ENCODE results near the gene FBXO24. TPM values are rescaled to one million over a fixed set of nuclear protein-coding genes. Genes with fewer than 3 reads are reported as not detected.

Gene FBXO24
- total and polyA plus RNA-seq, 2 of the 8 experiments (the other 6 are each of a cell fraction or from before 2014, with no cell fraction given) = 0.35 to 0.57 TPM

- Histone ChIP-seq H3K36me3 (ENCODE audit: control insufficient read depth in 2 of 4, insufficient read depth in 4 of 4, low read length in 3 of 4) (peaks cover 6 to 24% (median 15%) of the 10 kb centered on the region in 4 experiments; a peak in 7 of 8 replicates), H3K4ac (replicated peaks; ENCODE audit: insufficient read length, low read depth, low read length) (no peak overlapping the region), H3K27ac (ENCODE audit: low read depth, low read length) (no peak overlapping the region), H2BK15ac (ENCODE audit: low read length) (no peak overlapping the region), H3K56ac (replicated peaks; ENCODE audit: insufficient read length, low read depth, low read length) (no peak overlapping the region), H4K91ac (replicated peaks; ENCODE audit: insufficient read length, low read length) (no peak overlapping the region), H2BK12ac (ENCODE audit: low read depth, low read length) (no peak overlapping the region), H3K23ac (ENCODE audit: insufficient read length) (no peak overlapping the region), H3K23me2 (ENCODE audit: low read depth, low read length) (no peaks in the 10 kb centered on the region), H4K8ac (ENCODE audit: extremely low read depth, insufficient read depth, low read length) (no peak overlapping the region), H2BK5ac (ENCODE audit: low read depth, low read length) (no peak overlapping the region), H4K5ac (ENCODE audit: insufficient read length, low read depth, low read length) (no peak overlapping the region), H3K4me1 (replicated peaks in 1 of 4; ENCODE audit: control insufficient read depth in 3 of 4, insufficient read depth in 4 of 4, low read length in 3 of 4) (no peaks in the 10 kb centered on the region), H3K4me3 (ENCODE audit: extremely low read depth in 1 of 4, insufficient read depth in 2 of 4, low read depth in 3 of 4, low read length in 4 of 4) (no peak overlapping the region), H3K18ac (ENCODE audit: extremely low read depth, low read length) (no peak overlapping the region), H2BK20ac (ENCODE audit: low read length) (no peak overlapping the region), H3K79me1 (ENCODE audit: low read depth, low read length) (peaks cover 2% of the 10 kb centered on the region; the same call in 1 of the 2 replicates), H2AFZ (ENCODE audit: low read length) (no peak overlapping the region), H2AK5ac (ENCODE audit: low read depth, low read length) (no peak overlapping the region), H3K27me3 (replicated peaks in 1 of 4; ENCODE audit: control insufficient read depth in 3 of 4, extremely low read depth in 1 of 4, insufficient read depth in 3 of 4, low read length in 3 of 4) (no peaks in the 10 kb centered on the region), H2BK120ac (replicated peaks; ENCODE audit: low read depth, low read length) (no peak overlapping the region), H3K79me2 (ENCODE audit: control insufficient read depth in 1 of 2, insufficient read depth in 2 of 2, low read length in 2 of 2) (no peaks in the 10 kb centered on the region), H3K9ac (replicated peaks in 1 of 4; ENCODE audit: extremely low read depth in 1 of 4, low read depth in 3 of 4, low read length in 3 of 4) (no peak overlapping the region), H3K14ac (ENCODE audit: insufficient read length) (no peak overlapping the region), H3K4me2 (ENCODE audit: insufficient read depth in 1 of 2, low read depth in 2 of 2, low read length in 2 of 2) (no peak overlapping the region), H3K9me3 (ENCODE audit: insufficient read depth in 2 of 2, low read depth in 1 of 2, low read length in 1 of 2) (no peaks in the 10 kb centered on the region), H4K20me1 (replicated peaks in 1 of 2; ENCODE audit: control insufficient read depth in 1 of 2, insufficient read depth in 2 of 2, low read length in 2 of 2) (no peaks in the 10 kb centered on the region)
- CTCF ChIA-PET (ENCODE audit: partially characterized antibody) = interaction anchor here (0.7 to 26.5 kb wide), 8 partner anchors 8 to 121 kb away, joined by 3 to 341 read pairs (median 3); no protein-coding TSS in a partner anchor
- POLR2A ChIA-PET (ENCODE audit: partially characterized antibody) = interaction anchor here (1.2 to 1.5 kb wide), 2 partner anchors 59 to 124 kb away, joined by 3 read pairs; partner anchors contain the start of gene ZCWPW1
- no peak for DNase-seq (ENCODE audit: low read depth in 1 of 2, low spot score in 2 of 2)
- 91% methylated on average over 3 of the region's 3 CpGs; no CpG with 5 or more reads in 1 of the 2 experiments for WGBS, 2 experiments (ENCODE audit: extremely low coverage in 1 of 2, insufficient coverage in 1 of 2, insufficient read length in 1 of 2, insufficient replicate concordance in 2 of 2, low coverage in 1 of 2, low lambda C conversion rate in 2 of 2, missing lambda C conversion rate in 1 of 2)
- no peak for FAIRE-seq
- TF ChIP-seq CHD2 (IDR thresholded peaks at IDR 0.05; ENCODE audit: low read length) (no peak), POLR2A (IDR thresholded peaks at IDR 0.05; ENCODE audit: control extremely low read depth in 1 of 2, low read depth in 2 of 2, low read length in 2 of 2) (no peak), NANOG (IDR thresholded peaks at IDR 0.05; ENCODE audit: insufficient read depth, low read depth, low read length, poor library complexity, severe bottlenecking) (no peak), GABPA (IDR thresholded peaks at IDR 0.05; ENCODE audit: borderline replicate concordance, insufficient read depth, low read length) (no peak), SP2 (IDR thresholded peaks at IDR 0.05; ENCODE audit: low read length) (no peak), BCL11A (IDR thresholded peaks at IDR 0.05; ENCODE audit: low read depth in 2 of 2, low read length in 2 of 2) (no peak), HDAC6 (IDR thresholded peaks at IDR 0.05; ENCODE audit: low read depth, low read length) (no peak), CEBPB (IDR thresholded peaks at IDR 0.05; ENCODE audit: low read depth, low read length) (no peak), RNF2 (IDR thresholded peaks at IDR 0.05; ENCODE audit: borderline replicate concordance, low read depth, low read length, missing control alignments, poor library complexity, severe bottlenecking) (no peak), JUND (IDR thresholded peaks at IDR 0.05; ENCODE audit: low read length) (no peak)
- TF ChIP-seq, protein P1, sequence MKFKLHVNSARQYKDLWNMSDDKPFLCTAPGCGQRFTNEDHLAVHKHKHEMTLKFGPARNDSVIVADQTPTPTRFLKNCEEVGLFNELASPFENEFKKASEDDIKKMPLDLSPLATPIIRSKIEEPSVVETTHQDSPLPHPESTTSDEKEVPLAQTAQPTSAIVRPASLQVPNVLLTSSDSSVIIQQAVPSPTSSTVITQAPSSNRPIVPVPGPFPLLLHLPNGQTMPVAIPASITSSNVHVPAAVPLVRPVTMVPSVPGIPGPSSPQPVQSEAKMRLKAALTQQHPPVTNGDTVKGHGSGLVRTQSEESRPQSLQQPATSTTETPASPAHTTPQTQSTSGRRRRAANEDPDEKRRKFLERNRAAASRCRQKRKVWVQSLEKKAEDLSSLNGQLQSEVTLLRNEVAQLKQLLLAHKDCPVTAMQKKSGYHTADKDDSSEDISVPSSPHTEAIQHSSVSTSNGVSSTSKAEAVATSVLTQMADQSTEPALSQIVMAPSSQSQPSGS (IDR thresholded peaks at IDR 0.05; ENCODE audit: low read length) = no peak
- TF ChIP-seq, protein P2, sequence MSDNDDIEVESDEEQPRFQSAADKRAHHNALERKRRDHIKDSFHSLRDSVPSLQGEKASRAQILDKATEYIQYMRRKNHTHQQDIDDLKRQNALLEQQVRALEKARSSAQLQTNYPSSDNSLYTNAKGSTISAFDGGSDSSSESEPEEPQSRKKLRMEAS (IDR thresholded peaks at IDR 0.05) = no peak
Observed at GRCh38 chr7:100553032-100553431, 33.1 kb upstream of the FBXO24 start.

Data from H1 (cell line).